GM12872 (cell line): ENCODE measurements around the gene TIAM2.
A peak's percentile ranks its signal among the peaks of the same experiment; 100 is the strongest.

Experiments used
- CTCF ChIP-seq: IDR thresholded peaks from 3 replicates; pipeline ENCODE4 v1.5.1; 2011; ENCODE audit warnings: low read depth, mild to moderate bottlenecking, low read length, moderate library complexity; ENCODE audit not compliant: insufficient read depth

TIAM2 gene

GRCh38 chr6:155241966-155242365 lies 246.9 kb downstream of the TIAM2 start:
- TF ChIP-seq CTCF, result no peak

GRCh38 chr6:155244434-155244833 lies 249.3 kb downstream of the TIAM2 start:
- no peak for TF ChIP-seq CTCF

DNA sequence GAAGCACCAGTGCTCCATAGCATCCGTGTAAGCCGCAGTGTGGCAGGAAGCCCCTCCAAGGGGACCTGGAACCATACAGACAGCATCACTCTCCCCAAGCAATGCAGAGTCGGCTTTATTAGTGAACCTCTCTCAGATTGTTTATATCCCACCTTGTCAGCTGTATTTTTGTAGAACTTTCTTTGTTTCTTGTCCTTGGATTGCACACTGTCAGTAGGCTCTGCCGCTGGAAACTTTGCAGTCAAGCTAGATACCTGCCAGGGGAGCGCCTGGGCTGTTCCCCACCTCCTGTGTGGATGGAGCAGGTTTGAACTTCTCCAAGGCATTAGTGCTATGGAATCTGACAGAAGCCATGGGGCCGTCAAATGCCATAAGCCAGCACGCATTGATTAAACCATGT lies 250.1 kb downstream of the TIAM2 start:
- no peak for TF ChIP-seq CTCF

DNA sequence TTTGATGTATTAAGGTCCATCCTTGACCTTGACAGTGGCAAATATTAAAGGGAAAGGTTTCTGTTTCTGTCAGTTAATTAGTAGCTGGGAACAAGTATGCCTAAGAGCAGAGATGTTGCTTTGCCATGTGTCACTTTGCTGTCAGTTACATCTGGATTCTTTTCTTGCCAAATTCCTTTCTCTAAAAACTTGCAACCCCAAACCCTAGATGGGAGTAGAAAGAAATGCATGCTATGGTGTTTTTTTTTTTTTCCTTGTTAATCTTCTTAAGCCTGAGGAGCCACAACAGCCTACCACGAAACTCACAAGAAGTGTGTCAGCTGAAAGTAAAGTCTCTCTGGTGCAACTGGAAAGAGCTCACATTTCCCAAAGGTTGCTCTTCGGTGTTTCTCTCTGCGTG lies 250.7 kb downstream of the TIAM2 start:
- TF ChIP-seq CTCF, result no peak

- no peak for TF ChIP-seq CTCF
Measured at GRCh38 chr6:155246825-155247224, 251.7 kb downstream of the TIAM2 start.

GRCh38 chr6:155247618-155248007 lies 252.5 kb downstream of the TIAM2 start:
- TF ChIP-seq CTCF, result no peak

GRCh38 chr6:155248008-155249001 lies 253.2 kb downstream of the TIAM2 start:
- TF ChIP-seq CTCF, result peak; percentile 73
